Measurements from ENCODE around the gene ZC3H7B.

GRCh38 chr22:41347066-41347859 lies 45.9 kb downstream of the ZC3H7B start:
- TF ChIP-seq MAX (IDR thresholded peaks at IDR 0.05) (no peak), CREB1 (IDR thresholded peaks at IDR 0.05; ENCODE audit: low read depth) (no peak), CEBPB (IDR thresholded peaks at IDR 0.05) (no peak)
